Bronchial epithelial cell (primary cell): Measurements from ENCODE around the gene HCFC2. TPM values are rescaled to one million over a fixed set of nuclear protein-coding genes. Genes with fewer than 3 reads are reported as not detected.
A peak's percentile ranks its signal among the peaks of the same experiment; 100 is the strongest.

Experiments used
- DNase-seq: peaks from one replicate; pipeline ENCODE4 v3.0.0-alpha.2; 2010; ENCODE audit warnings: low read depth
- FAIRE-seq: peaks from 2 replicates; lab custom pipeline; 2011; peaks lifted over from hg19 to GRCh38; lab: Jason Lieb, UNC
- H3K27me3 ChIP-seq: 2 replicates; pipeline ENCODE4 v1.5.1; 2011; ENCODE audit warnings: low read length; ENCODE audit not compliant: control insufficient read depth, insufficient read depth
- H3K36me3 ChIP-seq: 2 replicates; pipeline ENCODE4 v1.5.1; 2011; ENCODE audit warnings: low read length; ENCODE audit not compliant: control insufficient read depth, insufficient read depth
- H3K4me3 ChIP-seq: 2 replicates; pipeline ENCODE4 v1.5.1; 2011; ENCODE audit warnings: mild to moderate bottlenecking, low read depth, low read length, control low read depth
- total RNA-seq: library from RNA; depleted of rRNA; stranded (reverse); fragments of >200 nt; gene quantifications from 2 replicates; pipeline ENCODE4 v1.2.1, GENCODE V29; 2014
- TF ChIP-seq, protein P1 (sequence below): IDR thresholded peaks from 2 replicates; pipeline ENCODE4 v1.5.1; 2011; ENCODE audit warnings: mild to moderate bottlenecking, moderate library complexity, low read length, control low read depth, inconsistent platforms; ENCODE audit not compliant: insufficient read depth, severe bottlenecking

The HCFC2 gene
- total RNA-seq, 1 donor from 2014 or later: 7.6 TPM

DNA sequence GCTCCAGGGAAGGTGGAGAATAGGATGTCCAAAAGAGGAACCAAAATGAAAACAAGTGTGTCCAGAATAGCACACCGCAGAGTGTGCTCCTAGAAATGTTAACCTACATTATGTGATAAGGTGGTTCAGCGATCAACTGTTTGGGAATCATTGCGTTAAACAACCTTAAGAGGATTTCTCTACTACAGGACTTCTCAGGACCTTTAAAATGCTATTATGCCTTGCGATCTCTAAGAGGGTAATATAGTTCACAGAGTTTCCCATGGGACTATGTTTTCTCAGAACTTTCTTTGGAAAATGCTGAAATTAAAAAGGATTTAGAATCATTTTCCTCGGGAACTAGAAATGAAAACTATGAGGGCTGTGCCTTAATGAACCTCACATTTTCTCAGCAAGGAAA, 16.2 kb upstream of the HCFC2 start:
- H3K27me3 ChIP-seq: no peaks in the 10 kb centered on the region
- FAIRE-seq: no peak
- no peak overlapping the region for H3K4me3 ChIP-seq

GRCh38 chr12:104048811-104049210, 15.5 kb upstream of the HCFC2 start:
- FAIRE-seq (no peak), DNase-seq (no peak)
- no peak overlapping the region for H3K4me3 ChIP-seq
- no peaks in the 10 kb centered on the region for H3K27me3 ChIP-seq
- TF ChIP-seq, protein P1, sequence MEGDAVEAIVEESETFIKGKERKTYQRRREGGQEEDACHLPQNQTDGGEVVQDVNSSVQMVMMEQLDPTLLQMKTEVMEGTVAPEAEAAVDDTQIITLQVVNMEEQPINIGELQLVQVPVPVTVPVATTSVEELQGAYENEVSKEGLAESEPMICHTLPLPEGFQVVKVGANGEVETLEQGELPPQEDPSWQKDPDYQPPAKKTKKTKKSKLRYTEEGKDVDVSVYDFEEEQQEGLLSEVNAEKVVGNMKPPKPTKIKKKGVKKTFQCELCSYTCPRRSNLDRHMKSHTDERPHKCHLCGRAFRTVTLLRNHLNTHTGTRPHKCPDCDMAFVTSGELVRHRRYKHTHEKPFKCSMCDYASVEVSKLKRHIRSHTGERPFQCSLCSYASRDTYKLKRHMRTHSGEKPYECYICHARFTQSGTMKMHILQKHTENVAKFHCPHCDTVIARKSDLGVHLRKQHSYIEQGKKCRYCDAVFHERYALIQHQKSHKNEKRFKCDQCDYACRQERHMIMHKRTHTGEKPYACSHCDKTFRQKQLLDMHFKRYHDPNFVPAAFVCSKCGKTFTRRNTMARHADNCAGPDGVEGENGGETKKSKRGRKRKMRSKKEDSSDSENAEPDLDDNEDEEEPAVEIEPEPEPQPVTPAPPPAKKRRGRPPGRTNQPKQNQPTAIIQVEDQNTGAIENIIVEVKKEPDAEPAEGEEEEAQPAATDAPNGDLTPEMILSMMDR: no peak
- no peaks in the 10 kb centered on the region for H3K36me3 ChIP-seq

More for the DNA sequence above, 16.2 kb upstream of the HCFC2 start:
- TF ChIP-seq, protein P1: no peak
- H3K36me3 ChIP-seq: no peaks in the 10 kb centered on the region
- DNase-seq: no peak

- no peak for FAIRE-seq
- peak; percentile 49 for DNase-seq
- TF ChIP-seq, protein P1: no peak
- H3K4me3 ChIP-seq: peak overlapping the region; percentile 34
- no peaks in the 10 kb centered on the region for H3K36me3 ChIP-seq
- H3K27me3 ChIP-seq: no peaks in the 10 kb centered on the region
Observed at GRCh38 chr12:104049278-104049902, 14.9 kb upstream of the HCFC2 start.

DNA sequence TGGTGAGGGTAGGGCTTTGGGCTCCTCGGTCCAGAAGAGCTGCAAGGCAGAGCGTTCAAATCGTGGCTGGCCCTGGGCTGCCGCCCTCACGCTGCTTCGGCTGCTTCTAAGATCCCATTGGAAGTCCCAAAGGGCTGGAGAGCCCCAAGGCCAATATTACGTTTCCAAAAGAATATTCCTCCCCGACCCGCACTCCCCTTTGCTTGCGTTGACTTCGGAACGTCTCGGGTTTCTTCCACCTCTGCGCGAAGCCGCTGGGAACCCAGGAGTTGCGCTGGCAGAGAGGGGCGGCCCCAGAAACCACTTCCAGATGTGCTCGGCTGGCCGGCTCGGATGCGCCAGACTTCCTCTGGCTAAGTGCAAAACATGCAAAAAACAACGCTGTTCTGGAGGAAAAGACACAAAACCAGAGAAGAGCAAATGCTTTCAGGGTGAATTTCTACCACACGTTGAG, 14.4 kb upstream of the HCFC2 start, which contains the start of gene GLT8D2:
TSS of gene GLT8D2 (minus strand) at position 285 of the 454 bp plus-strand sequence. CDS start 30,539 bp downstream, outside the sequence.
- Histone ChIP-seq H3K36me3 (no peaks in the 10 kb centered on the region), H3K27me3 (no peaks in the 10 kb centered on the region), H3K4me3 (peak within 1 kb of the TSS; percentile 34)
- FAIRE-seq: no peak
- TF ChIP-seq, protein P1: no peak
- DNase-seq: peak; percentile 38

GRCh38 chr12:104050436-104050835, 13.9 kb upstream of the HCFC2 start:
- Histone ChIP-seq H3K27me3 (no peaks in the 10 kb centered on the region), H3K36me3 (no peaks in the 10 kb centered on the region), H3K4me3 (no peak overlapping the region)
- TF ChIP-seq, protein P1: no peak
- no peak for DNase-seq
- FAIRE-seq: no peak
